Stimulated activated CD4-positive, alpha-beta T cell treated with anti-CD3 and anti-CD28 coated beads, Interleukin-1b, Interleukin-23, amount 100 ng/mL, for 24 hours (primary cell): Measurements from ENCODE around the gene TNIP2.

Experiments
- DNase-seq, 4 experiments: peaks; one replicate each; pipeline ENCODE4 v3.0.0-alpha.2; 2020; ENCODE audit warnings: low read depth in 4 of 4, low spot score in 1 of 4

The TNIP2 gene, protein sequence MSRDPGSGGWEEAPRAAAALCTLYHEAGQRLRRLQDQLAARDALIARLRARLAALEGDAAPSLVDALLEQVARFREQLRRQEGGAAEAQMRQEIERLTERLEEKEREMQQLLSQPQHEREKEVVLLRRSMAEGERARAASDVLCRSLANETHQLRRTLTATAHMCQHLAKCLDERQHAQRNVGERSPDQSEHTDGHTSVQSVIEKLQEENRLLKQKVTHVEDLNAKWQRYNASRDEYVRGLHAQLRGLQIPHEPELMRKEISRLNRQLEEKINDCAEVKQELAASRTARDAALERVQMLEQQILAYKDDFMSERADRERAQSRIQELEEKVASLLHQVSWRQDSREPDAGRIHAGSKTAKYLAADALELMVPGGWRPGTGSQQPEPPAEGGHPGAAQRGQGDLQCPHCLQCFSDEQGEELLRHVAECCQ

DNA sequence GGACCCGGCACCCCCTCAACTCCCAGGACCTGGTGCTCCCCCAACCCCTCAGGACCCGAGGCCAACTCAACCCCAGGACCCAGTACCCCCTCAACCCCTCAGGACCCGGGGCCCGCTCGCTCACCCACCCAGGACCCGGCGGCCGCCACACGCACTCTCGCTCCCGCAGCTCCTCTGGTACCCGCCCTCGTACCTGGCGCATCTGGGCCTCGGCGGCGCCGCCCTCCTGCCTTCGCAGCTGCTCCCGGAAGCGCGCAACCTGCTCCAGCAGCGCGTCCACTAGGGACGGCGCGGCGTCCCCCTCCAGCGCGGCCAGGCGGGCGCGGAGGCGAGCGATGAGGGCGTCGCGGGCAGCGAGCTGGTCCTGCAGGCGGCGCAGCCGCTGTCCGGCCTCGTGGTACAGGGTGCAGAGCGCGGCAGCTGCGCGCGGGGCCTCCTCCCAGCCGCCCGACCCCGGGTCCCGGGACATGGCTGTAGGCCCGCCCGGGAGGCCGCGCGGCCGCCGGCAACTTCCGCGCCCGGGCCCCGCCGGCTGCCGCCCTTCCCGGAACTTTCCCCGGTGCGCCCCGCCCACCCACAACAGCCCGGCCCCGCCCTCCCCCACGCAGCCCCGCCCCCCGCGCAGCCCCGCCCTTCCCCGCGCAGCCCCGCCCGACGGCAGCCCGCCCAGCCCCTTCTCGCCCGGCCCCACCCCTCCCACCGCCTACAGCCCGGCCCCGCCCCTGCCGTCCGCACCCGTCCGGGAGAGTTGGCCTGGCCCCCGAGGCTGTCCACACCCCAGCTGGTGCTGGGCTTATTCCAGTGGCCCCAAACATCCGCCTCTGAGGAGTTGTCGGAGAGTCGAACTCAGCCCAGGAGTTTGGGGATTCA is at the start of gene TNIP2:
TNIP2 (minus strand) TSS at position 516 of the 870 bp plus-strand sequence; CDS start at position 469, 47 bp downstream.
- peak; percentile 52 to 72 (median 68) for DNase-seq

DNA sequence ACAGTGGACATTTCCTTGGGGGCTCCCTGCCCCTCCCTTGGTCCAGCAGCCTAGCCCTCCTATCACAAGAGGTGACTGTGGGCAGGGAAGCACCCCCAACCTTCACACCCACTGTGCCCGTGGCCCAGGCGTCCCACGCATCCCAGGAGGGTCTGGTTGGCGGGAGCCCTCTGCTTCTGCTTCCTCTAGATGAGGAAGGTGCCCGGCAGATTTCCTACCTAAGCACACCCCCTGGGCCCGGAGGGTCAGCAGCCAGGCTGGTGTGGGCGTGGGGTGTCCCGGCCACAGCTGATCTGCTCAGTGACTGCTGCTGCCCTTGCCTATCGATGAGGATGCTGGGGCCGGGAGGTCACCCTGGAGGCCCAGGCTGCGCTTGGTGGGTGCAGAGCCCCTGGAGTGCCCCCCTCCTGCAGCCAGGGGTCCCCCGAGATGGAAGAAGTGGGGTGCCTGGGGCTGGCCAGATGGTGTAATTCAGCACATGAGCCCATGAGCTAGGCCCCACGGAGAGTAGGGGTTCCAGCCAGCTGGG is 48.9 kb upstream of the TNIP2 start:
- DNase-seq: no peak

DNA sequence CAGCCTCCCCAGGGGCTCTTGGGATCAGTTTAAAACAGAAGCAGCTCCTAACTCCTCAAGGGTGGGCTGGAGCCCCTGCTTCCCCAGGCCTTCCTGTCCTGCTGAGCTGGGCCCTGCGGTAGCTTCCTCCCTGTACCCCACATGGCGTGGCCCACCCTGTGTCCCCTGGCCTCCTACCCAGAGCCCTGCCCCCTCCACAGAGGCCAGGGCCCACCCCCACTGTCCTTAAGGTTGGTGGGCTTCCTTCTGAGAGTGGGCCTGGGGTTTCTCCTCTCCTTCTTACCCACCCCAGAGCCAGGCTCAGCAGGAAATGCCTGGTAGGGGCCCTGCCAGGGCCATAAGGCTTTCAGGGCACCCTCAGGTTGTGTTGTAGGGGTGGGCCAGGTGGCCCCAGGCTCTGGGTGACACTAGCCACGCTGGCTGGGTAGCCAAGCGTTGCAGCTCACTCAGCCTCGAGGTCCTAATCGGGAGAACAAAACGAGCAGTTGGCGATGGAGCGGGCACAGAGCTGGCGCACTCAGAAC is 48.4 kb upstream of the TNIP2 start:
- DNase-seq: no peak

DNA sequence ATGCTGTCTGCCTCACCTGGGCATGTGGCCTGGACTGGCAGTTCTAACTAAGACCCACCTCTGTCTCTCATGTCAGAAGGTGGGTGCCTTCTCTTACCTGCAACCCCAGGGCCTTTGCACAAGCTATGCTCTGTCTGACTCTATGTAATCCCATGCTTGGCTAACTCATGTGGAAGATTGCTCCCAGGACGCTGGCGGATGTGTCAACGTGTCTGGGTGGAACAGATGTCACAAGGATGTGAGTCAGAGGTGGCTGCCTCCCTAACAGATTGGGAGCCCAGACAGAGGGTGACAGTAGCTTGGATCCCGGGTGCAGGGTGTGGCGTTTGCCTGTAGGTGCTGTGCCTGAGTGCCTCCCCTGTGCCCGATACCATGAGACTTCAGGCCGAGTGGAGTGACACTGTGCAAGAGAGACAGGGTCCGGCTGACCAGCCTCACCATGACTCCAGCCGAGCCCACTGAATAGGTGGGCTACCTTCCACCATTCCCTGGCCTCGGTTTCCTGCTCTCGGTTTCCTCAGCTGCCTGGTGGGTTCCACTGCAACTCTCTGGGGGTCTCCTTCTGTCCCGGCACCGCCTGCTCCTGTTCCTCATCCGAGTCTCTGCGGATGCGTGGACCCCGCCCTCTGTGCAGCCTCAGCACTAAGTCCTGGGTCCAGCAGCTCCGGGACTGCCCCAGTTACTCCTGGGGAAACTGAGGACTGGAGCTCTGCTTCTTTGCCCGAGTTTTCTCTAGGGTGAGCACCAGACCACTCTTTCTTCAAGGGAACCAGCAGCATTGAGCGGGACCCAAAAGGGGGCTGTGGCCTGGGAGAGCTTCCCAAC is 47.7 kb upstream of the TNIP2 start:
- no peak for DNase-seq

DNA sequence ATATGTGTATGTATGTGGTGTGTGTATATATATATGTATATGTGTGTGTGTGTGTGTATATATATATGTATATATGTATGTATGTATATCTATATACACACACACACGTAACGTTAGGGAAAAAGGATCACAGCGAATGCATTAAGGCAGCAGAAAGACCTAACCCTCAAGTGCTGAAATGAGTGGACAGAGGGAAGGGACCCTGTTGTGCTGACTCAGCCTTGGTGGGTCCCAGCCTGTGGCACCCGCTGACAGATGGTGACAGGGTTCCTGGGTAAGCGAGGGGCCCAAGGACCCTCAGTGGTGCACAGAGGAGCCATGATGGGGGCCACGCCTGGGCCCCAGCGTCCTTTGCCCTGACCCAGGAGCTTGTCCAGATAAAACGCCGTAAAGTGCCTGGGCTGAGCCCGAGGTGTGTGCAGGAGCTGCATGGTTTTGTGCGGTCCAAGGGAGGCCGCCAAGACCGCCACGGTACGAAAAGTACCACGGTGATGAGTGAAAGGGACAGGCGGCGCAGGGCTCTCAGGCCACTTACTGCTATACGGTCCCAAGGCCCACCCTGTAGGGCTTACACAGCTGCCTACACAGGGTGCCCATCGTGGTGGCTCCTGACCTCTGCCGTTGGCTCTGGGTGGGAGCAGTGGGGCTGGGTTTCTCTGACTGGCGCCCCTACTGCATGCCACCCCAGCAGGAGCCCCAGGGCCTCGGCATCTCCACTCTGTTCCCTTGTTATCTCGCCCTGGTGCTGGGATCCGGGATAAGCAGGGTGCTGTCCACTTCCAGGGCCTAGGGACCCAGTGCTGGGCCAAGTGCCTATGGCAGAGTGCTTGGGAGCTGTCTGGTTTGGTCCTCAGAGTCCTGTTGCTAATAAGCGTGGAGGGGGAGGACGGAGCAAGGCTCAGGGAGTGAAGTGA is 46.7 kb upstream of the TNIP2 start:
- no peak for DNase-seq

DNA sequence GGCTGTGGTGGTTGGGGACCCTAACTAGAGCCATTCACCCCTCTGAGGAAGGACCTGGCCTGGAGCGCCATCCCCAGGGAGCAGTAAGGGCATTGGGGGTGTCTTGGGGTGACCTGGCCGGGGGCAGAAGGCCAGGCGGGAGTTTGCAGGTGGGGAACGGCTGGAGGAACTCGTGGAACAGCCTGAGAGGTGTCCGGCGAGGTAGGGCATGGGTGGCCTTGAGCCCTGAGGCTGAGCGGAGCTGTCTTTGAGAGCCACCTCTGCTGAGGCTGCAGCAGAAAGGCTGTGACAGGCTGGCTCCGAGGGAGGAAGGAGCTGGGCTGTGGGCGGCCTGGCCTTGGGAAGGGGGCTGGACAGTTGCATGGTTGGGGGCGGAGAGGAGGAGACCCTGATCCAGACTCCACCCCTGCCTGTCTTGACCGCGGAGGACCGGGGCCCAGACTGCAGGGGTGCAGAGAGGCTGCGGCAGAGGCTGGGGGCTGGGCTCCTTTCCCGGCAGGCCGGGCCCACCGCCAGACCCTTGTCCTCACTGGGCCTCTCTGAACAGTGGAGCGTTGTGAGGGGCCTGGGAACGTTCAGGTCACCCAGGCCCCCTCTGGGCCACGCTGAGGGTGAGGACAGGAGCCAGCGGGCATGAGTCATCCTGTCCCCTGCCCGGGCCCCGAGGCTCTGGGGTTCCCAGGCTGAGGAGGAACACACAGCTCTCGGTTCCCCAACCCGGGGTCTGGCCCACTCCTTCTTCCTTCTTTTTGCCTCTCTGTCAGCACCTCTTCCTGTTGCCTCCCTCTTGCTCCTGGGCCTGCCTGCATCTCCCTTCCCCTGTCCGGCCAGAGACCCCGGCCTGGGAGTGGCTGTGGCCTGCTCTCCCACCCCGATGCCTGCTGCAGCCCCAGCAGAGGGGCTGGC is 44.8 kb upstream of the TNIP2 start:
- DNase-seq: no peak

DNA sequence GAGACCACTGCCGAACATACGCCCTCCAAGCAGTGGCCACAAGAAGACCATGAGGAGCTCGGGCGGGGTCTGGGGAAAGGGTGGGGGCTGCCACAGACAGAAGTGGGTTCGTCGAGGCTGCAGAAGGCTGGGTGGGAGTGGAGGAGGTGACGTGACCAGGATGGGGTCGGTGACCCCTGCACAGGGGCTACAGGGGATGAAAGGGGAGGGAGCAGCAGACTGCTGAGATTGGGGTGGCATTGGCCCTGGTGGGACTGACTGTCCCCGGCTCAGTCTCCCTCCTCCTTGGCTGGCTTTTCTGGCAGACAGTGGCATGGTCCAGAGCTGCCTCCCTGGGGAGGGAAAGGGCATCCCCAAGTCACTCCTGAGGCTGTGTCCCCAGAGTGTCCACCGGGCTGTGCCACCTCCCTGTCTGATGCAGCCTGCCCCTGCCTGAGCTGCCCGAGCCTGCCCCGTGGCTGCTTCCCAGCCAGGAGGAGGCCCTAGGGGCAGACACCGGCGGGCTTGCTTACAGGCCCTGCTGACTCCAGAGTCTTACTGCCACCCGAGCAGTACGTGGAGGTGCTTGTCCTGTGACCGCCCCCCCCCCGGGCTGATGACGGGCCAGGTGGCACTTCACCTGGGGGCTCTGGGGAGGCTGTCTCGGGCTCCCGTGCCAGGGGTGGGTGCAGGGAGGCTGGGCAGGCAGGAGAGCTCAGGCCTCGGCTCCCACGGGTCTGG is 44.0 kb upstream of the TNIP2 start:
- no peak for DNase-seq

DNA sequence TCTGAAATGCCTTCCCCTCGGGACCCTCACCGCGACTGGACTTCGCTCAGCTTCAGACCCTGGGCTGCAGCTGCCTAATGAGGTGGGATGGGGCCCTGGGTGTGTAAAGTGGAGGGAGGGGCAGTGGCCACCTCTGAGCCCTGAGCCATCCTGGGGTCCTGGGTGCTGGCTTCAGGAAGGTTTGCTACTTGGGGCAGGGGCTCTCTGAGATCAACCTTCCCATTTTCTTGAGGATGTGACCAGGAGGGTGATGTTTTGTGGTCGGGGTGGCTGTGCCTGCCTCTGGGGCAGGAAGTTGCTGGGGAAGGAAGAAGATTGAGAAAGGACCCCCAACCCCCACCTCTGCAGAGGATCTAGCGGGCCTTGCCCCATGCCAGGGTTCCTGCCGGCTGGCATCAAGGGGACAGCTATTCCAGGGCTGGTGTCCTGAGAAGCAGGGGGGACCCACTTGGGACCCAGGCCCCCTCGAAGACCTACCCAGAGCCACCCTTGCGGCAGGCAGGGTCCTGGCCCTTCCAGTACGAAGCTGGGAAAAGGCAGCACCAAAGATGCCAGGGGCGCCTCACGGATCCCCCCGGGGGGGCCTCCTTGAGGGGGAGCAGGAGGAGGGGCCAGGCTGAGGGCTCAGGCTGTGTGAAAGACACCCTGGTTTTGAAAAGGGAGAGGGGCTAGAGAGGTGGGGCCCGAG is 43.2 kb upstream of the TNIP2 start:
- no peak for DNase-seq

DNA sequence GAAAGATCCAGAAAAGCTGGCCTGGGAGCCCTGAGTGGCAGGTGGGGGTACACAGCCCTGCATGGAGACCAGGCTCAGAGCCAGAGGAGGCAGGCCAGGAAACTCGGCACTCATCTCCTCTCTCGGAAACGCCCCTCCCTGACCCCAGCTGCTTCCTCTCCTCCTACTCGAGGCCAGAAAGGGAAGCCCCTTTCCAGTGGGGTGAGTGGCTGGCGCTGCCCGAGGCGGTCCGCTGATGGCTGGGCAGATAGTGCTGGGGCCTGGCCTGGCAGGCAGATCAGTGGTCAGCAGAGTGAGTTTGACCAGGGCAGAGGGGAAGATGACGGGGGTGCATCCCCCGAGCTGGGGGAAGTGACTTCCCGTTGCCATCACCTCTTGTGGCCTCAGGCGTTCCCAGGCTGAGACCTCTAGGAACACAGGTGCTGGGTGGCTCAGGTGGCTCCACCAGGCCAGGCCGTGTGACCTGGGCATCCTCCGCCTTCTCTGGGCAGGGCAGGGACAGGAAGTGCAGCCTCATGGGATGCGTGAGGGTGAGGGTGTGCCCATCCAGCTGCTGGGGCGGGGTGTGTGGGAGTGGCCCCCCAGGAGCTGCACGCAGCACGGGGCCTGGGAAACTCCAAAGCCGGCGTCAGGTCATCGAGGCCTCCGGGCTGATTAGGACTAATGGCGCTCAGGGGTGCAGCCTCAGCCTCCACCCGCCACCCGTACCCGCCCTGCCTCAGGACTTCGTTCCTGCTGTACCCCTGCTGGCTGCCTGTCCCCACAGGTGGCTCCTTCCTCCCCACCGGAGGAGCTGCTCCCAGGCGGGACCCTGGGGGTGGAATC is 42.5 kb upstream of the TNIP2 start:
- peak in 1 of 4 experiments; percentile 46 for DNase-seq

DNA sequence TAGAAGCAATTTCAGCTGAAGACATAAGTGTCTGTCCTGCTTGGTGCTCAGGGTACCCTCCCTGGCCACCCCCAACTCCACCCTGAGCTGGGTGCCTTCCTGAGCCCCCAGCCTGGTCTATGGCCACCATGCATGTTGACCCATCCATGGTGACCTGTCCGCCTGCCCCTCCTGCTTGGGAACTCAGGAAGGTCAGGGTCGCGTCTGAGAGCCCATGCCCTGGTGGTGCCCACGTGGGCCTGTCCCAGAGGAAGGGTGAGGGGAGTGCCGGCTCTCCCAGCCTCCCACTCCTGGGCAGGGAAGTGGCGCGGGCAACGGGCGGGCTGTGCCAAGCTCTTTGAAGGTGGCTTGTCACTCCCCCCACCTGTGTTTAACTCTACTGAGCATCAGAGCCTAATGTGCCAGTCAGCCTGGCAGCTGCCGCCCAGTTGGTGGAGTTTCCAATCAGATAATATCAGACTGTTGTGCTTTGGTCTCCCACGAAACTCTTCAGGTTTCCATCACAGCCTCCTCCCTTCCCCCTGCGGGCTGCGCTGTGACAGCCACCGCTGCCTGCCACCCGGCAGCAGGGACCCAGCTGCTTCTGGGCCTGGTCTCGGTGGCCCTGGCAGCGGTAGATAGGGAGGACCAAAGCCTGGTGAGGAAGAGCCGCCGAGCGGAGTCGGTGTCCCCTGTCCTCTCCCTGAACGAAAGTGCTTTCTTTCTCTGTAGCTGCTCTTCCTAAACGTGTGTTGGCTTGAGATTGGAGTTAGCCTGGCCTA is 41.6 kb upstream of the TNIP2 start:
- peak in 1 of 4 experiments; percentile 31 for DNase-seq

DNA sequence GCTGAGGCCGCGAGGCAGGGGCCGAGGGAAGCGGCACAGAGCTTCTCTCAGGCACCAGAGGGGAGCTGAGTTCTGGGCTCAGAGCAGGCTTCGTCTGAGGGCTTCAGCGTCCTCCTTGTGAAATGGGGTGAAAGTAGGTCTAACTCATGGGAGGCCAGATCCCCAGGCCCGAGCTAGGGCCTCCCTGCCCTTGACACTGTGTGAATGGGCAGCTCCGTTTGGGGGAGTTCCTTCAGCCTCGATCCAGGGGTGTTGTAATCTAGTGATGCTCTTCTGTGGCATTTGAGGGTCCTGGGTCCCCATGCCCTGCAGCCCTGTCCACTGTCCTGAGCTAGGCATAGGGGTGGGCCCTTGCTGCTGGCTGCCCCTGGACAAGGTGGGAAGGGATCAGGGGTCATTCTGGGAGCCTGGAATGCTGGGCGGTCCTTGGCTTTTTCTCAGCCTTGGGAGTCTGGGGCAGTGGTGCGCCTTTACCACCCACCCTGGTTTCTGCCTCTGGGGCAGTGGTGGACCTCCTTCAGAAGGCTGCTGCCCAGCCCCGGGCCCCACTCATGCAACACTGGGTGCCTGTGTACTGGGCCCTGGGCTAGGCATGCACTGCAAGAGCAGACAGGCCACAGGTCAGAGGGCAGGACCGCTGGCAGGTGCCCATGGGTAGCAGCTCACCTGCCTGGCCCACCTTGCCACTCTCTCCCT is 40.9 kb upstream of the TNIP2 start:
- no peak for DNase-seq

DNA sequence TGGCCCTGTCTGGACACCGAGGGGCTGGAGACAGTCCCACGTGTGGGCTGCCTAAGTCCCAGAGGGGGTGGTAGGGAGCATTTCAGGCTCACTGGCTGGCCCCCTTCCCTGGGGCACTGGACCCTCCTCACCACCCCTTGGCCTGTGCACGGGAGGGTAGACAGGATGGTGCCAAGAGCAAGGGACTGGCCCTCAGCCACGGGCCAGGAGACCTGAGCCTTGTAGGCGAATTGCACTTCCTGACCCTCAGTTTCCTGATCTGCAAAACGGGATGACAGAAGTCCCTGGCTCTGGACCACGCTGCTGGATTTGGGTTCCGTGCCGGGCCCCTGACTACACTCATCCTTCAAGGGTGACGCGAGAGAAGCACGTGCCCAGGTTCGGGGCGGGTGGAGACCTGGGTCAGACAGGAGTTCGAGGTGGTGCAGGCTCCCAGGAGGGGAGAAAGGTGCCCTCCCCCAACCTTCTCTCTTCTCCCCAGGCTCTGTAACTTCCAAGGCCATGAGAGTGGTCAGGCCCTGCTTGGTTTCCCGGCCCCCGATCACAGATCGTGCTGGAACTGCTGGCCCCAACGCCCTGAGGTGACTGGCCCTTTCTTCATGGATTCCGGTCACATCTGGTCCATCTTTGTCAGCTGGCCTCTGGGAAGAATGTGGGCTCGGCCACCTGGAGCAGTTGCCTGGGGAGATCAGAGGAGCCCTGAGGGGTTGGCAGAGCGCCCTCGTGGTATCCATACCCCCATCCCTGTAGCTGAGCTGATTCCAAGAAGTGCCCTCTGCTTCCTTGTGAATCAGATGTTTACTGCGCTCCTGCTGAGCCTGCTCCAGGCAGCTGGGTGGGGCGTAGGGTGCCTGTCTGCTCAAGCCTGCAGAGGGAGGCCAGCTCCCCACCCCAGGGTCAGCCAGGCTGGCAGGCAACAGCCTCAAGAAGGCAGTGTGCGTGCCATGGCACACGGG is 40.0 kb upstream of the TNIP2 start:
- no peak for DNase-seq

DNA sequence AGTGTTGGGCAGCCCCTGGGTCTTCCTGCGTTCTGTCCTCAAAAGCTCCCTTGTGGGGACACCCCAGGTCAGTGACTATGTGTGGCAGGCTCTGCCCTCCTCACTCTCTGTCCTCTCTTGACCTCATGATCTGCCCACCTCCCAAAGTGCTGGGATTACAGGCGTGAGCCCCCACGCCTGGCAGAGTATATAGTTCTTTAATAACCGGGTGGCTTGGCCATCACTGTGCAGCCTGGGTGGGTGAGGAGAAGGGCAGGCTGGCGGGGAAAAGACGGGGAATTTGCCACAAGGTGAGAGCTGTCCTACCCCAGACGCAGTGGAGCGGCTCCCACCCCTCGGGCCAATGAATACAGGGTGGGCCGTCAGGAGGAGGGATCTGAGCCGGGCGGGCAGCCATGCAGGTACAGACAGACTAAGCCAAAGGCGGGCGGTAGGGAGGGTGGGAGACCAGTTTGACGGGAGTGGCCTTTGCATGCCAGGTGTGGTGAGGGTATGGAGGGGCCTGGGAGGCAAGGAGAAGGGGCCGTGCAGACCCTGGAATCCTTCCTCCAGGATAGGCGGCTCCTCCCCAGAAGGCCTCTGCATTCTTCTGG is 39.3 kb upstream of the TNIP2 start:
- no peak for DNase-seq
